Liver (tissue), 9 donors: ENCODE data around the gene TMEM8B. TPM values are rescaled to one million over a fixed set of nuclear protein-coding genes. Genes with fewer than 3 reads are reported as not detected.
A peak's percentile ranks its signal among the peaks of the same experiment; 100 is the strongest.

Source experiments
- DNase-seq: peaks from one replicate; pipeline ENCODE4 v3.0.0-alpha.2; 2017; ENCODE audit warnings: low spot score
- H3K27ac ChIP-seq, 2 donors: one replicate each; pipeline ENCODE4 v1.7.0; 2013; ENCODE audit warnings: inconsistent platforms in 2 of 2, low read length in 2 of 2, control low read depth in 1 of 2, low read depth in 1 of 2, mild to moderate bottlenecking in 1 of 2
- H3K27me3 ChIP-seq, 4 donors: one replicate each; pipeline versions ENCODE4 v1.6.1 to v1.7.0; 2013; ENCODE audit warnings: low read length in 3 of 4, inconsistent platforms in 1 of 4, mild to moderate bottlenecking in 1 of 4, moderate library complexity in 1 of 4; ENCODE audit not compliant: control insufficient read depth in 4 of 4, insufficient read depth in 4 of 4
- H3K36me3 ChIP-seq, 4 donors: one replicate each; pipeline versions ENCODE4 v1.6.1 to v1.7.0; 2013; ENCODE audit warnings: low read length in 3 of 4, mild to moderate bottlenecking in 3 of 4, low read depth in 1 of 4, moderate library complexity in 1 of 4; ENCODE audit not compliant: control insufficient read depth in 4 of 4, insufficient read depth in 3 of 4
- H3K4me1 ChIP-seq, 4 donors: one replicate each; pipeline versions ENCODE4 v1.6.1 to v1.7.0; 2013; ENCODE audit warnings: low read length in 3 of 4, mild to moderate bottlenecking in 3 of 4, moderate library complexity in 1 of 4; ENCODE audit not compliant: control insufficient read depth in 4 of 4, insufficient read depth in 4 of 4
- H3K4me3 ChIP-seq, 3 donors: one replicate each; pipeline versions ENCODE4 v1.6.1 to v1.7.0; 2013; ENCODE audit warnings: low read length in 3 of 3, control low read depth in 1 of 3, low read depth in 1 of 3, mild to moderate bottlenecking in 1 of 3
- H3K9ac ChIP-seq, 2 donors: one replicate each; pipeline ENCODE4 v1.7.0; 2013; ENCODE audit warnings: low read length in 2 of 2, mild to moderate bottlenecking in 2 of 2, moderate library complexity in 2 of 2, control low read depth in 1 of 2, low read depth in 1 of 2
- H3K9me3 ChIP-seq, 4 donors: one replicate each; pipeline versions ENCODE4 v1.6.1 to v1.7.0; 2013; ENCODE audit warnings: low read length in 3 of 4; ENCODE audit not compliant: control insufficient read depth in 4 of 4
- EGR1 ChIP-seq, 2 donors: IDR thresholded peaks; 2 replicates each; pipeline ENCODE4 v1.6.1; 2016 to 2018; ENCODE audit warnings: antibody characterized with exemption in 2 of 2, low read depth in 2 of 2
- FOXA1 ChIP-seq: IDR thresholded peaks from 2 replicates; pipeline ENCODE4 v1.6.1; 2016; ENCODE audit warnings: antibody characterized with exemption
- FOXA2 ChIP-seq: IDR thresholded peaks from 2 replicates; pipeline ENCODE4 v1.6.1; 2016; ENCODE audit warnings: antibody characterized with exemption
- GABPA ChIP-seq, 2 donors: IDR thresholded peaks in 1 of 2; conservative IDR thresholded peaks in 1 of 2; 2 replicates each; pipeline ENCODE4 v1.6.1; 2016; ENCODE audit warnings: antibody characterized with exemption in 2 of 2, mild to moderate bottlenecking in 1 of 2, moderate library complexity in 1 of 2
- HNF4A ChIP-seq, 2 donors: conservative IDR thresholded peaks; 2 replicates each; pipeline ENCODE4 v1.6.1; 2016; ENCODE audit warnings: antibody characterized with exemption in 2 of 2, mild to moderate bottlenecking in 2 of 2
- HNF4G ChIP-seq: IDR thresholded peaks from 2 replicates; pipeline ENCODE4 v1.6.1; 2016; ENCODE audit warnings: antibody characterized with exemption
- JUND ChIP-seq, 2 donors: IDR thresholded peaks; 2 replicates each; pipeline ENCODE4 v1.6.1; 2016; ENCODE audit warnings: antibody characterized with exemption in 2 of 2
- MAX ChIP-seq: IDR thresholded peaks from 2 replicates; pipeline ENCODE4 v1.6.1; 2016; ENCODE audit warnings: antibody characterized with exemption
- NR2F2 ChIP-seq: IDR thresholded peaks from 2 replicates; pipeline ENCODE4 v1.6.1; 2016; ENCODE audit warnings: antibody characterized with exemption
- RAD21 ChIP-seq, 2 donors: IDR thresholded peaks; 2 replicates each; pipeline ENCODE4 v1.6.1; 2016; ENCODE audit warnings: antibody characterized with exemption in 2 of 2, mild to moderate bottlenecking in 2 of 2
- RXRA ChIP-seq, 2 donors: IDR thresholded peaks; 2 replicates each; pipeline ENCODE4 v1.6.1; 2017 to 2018; ENCODE audit warnings: antibody characterized with exemption in 2 of 2, mild to moderate bottlenecking in 1 of 2
- SP1 ChIP-seq: IDR thresholded peaks from 2 replicates; pipeline ENCODE4 v1.6.1; 2018; ENCODE audit warnings: antibody characterized with exemption, mild to moderate bottlenecking
- TAF1 ChIP-seq: conservative IDR thresholded peaks from 2 replicates; pipeline ENCODE4 v1.6.1; 2016; ENCODE audit warnings: antibody characterized with exemption, mild to moderate bottlenecking
- YY1 ChIP-seq: IDR thresholded peaks from 2 replicates; pipeline ENCODE4 v1.6.1; 2016; ENCODE audit warnings: antibody characterized with exemption, mild to moderate bottlenecking
- ZBTB33 ChIP-seq: IDR thresholded peaks from 2 replicates; pipeline ENCODE4 v1.6.1; 2016; ENCODE audit warnings: antibody characterized with exemption
- WGBS: extraction: QIAGEN DNeasy Blood & Tissue Kit; methylation state at CpG from one replicate; pipeline ENCODE4 v1.1.7; 2013; 5-methylcytosine and 5-hydroxymethylcytosine counted together
- polyA plus RNA-seq, 2 donors: library from polyadenylated mRNA; stranded (reverse) in 1 of 2; unstranded in 1 of 2; fragments of 200-250 nt in 1 of 2; fragments of >200 nt in 1 of 2; fragmentation: Nextera tagmentation in 1 of 2; extraction: Ambion mirVana in 1 of 2; gene quantifications; one replicate each; pipeline versions ENCODE4 v1.2.1 to v1.2.3, GENCODE V29; 2013 to 2015
- total RNA-seq, 2 donors: library from RNA; depleted of rRNA; stranded (reverse); fragments of >200 nt; gene quantifications; one replicate each; pipeline ENCODE4 v1.2.3, GENCODE V29; 2014
- TF ChIP-seq, protein P1 (sequence below): IDR thresholded peaks from 2 replicates; pipeline ENCODE4 v1.6.1; 2016; ENCODE audit warnings: antibody characterized with exemption, mild to moderate bottlenecking
- TF ChIP-seq, protein P2 (sequence below): fragments of 150-350 bp; IDR thresholded peaks from 2 replicates; pipeline ENCODE4 v1.5.1; 2017; ENCODE audit warnings: improper control_type of control experiment, low read depth, low read length; ENCODE audit not compliant: missing input control
- TF ChIP-seq, protein P3 (sequence below): IDR thresholded peaks from 2 replicates; pipeline ENCODE4 v1.6.1; 2016; ENCODE audit warnings: antibody characterized with exemption
- donor health status: healthy.
- donor health status: healthy.
- donor health status: healthy.
- donor health status: healthy.
- donor health status: healthy.

TMEM8B gene
- total and polyA plus RNA-seq, 4 donors, result 1.1 to 5.4 (median 2.7) TPM

DNA sequence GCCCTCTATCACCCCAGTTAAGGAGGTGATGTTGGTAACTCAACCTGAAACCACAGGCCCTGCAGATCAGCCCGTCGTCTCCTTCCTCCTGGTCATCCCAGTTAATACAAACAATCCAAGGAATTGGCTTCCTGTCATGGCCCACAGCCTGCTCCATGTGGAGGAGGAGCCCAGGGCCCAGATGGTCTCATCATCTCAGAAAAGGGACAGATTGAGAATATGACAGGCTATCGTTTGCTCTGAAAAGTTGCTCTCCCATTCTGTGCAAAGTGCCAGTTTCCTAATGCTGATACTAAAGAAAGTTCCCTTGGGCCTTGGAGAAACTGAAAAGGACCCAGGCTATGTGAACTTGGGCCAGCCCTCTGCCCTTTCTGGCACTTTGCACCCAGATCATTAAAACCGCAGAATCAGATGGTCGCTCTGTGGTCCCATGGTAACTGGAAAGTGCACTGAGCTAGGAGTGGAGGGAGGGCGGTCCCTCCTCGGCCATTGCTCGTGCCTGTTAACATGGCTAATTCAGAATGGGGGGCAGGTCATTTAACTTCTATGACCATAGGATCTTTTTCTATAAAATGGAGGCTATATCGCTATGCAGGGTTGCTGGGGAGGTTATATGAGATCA, 79.6 kb downstream of the TMEM8B start:
- Histone ChIP-seq H3K27ac (peak overlapping the region; percentile 74 to 78), H3K36me3 (no peaks in the 10 kb centered on the region), H3K9me3 (no peaks in the 10 kb centered on the region), H3K27me3 (no peaks in the 10 kb centered on the region), H3K4me3 (no peak overlapping the region), H3K4me1 (peaks cover 16 to 57% (median 40%) of the 10 kb centered on the region in 4 donors), H3K9ac (no peak overlapping the region)
- 66% methylated on average over 9 of the region's 9 CpGs for WGBS
- no peak for DNase-seq
- no peak for TF ChIP-seq MAX
- peak; percentile 12 for TF ChIP-seq SP1

- Histone ChIP-seq H3K27me3 (no peaks in the 10 kb centered on the region), H3K4me3 (peak within 1 kb of the TSS in 1 of 3 donors; percentile 12), H3K4me1 (peaks cover 16 to 57% (median 40%) of the 10 kb centered on the region in 4 donors), H3K9ac (no peak within 1 kb of the TSS), H3K27ac (peak within 1 kb of the TSS; percentile 74 to 78), H3K36me3 (no peaks in the 10 kb centered on the region), H3K9me3 (no peaks in the 10 kb centered on the region)
- TF ChIP-seq EGR1 (IDR thresholded peaks at IDR 0.05; ENCODE audit: low read depth in 2 of 2) (no peak), FOXA2 (no peak), SP1 (no peak), ZBTB33 (no peak), FOXA1 (no peak), RXRA (IDR thresholded peaks at IDR 0.05) (no peak), NR2F2 (no peak), HNF4A (conservative IDR thresholded peaks at IDR 0.05) (no peak), RAD21 (IDR thresholded peaks at IDR 0.05) (no peak), MAX (no peak), TAF1 (no peak), HNF4G (no peak), GABPA (IDR thresholded peaks at IDR 0.05 in 1 of 2, conservative IDR thresholded peaks at IDR 0.05 in 1 of 2) (no peak), JUND (IDR thresholded peaks at IDR 0.05) (no peak), YY1 (no peak)
- TF ChIP-seq, protein P1, sequence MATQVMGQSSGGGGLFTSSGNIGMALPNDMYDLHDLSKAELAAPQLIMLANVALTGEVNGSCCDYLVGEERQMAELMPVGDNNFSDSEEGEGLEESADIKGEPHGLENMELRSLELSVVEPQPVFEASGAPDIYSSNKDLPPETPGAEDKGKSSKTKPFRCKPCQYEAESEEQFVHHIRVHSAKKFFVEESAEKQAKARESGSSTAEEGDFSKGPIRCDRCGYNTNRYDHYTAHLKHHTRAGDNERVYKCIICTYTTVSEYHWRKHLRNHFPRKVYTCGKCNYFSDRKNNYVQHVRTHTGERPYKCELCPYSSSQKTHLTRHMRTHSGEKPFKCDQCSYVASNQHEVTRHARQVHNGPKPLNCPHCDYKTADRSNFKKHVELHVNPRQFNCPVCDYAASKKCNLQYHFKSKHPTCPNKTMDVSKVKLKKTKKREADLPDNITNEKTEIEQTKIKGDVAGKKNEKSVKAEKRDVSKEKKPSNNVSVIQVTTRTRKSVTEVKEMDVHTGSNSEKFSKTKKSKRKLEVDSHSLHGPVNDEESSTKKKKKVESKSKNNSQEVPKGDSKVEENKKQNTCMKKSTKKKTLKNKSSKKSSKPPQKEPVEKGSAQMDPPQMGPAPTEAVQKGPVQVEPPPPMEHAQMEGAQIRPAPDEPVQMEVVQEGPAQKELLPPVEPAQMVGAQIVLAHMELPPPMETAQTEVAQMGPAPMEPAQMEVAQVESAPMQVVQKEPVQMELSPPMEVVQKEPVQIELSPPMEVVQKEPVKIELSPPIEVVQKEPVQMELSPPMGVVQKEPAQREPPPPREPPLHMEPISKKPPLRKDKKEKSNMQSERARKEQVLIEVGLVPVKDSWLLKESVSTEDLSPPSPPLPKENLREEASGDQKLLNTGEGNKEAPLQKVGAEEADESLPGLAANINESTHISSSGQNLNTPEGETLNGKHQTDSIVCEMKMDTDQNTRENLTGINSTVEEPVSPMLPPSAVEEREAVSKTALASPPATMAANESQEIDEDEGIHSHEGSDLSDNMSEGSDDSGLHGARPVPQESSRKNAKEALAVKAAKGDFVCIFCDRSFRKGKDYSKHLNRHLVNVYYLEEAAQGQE, result no peak
- TF ChIP-seq, protein P2, sequence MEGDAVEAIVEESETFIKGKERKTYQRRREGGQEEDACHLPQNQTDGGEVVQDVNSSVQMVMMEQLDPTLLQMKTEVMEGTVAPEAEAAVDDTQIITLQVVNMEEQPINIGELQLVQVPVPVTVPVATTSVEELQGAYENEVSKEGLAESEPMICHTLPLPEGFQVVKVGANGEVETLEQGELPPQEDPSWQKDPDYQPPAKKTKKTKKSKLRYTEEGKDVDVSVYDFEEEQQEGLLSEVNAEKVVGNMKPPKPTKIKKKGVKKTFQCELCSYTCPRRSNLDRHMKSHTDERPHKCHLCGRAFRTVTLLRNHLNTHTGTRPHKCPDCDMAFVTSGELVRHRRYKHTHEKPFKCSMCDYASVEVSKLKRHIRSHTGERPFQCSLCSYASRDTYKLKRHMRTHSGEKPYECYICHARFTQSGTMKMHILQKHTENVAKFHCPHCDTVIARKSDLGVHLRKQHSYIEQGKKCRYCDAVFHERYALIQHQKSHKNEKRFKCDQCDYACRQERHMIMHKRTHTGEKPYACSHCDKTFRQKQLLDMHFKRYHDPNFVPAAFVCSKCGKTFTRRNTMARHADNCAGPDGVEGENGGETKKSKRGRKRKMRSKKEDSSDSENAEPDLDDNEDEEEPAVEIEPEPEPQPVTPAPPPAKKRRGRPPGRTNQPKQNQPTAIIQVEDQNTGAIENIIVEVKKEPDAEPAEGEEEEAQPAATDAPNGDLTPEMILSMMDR, result no peak
- TF ChIP-seq, protein P3, sequence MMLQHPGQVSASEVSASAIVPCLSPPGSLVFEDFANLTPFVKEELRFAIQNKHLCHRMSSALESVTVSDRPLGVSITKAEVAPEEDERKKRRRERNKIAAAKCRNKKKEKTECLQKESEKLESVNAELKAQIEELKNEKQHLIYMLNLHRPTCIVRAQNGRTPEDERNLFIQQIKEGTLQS, result no peak
- DNase-seq, result no peak
- WGBS, result 81% methylated on average over 11 of the region's 11 CpGs
Observed at GRCh38 chr9:35909274-35909673, 80.2 kb downstream of the TMEM8B start, which contains the start of gene SPAAR. Gene SPAAR, plus strand, starts transcription at chr9:35909490. Its CDS starts 974 bp downstream, at chr9:35910464.
